ENCODE data around the gene ALG8. TPM values are rescaled to one million over a fixed set of nuclear protein-coding genes. Genes with fewer than 3 reads are reported as not detected.
A peak's percentile ranks its signal among the peaks of the same experiment; 100 is the strongest.
"Not testable (repeated sequence)": the region's sequence is repeated elsewhere in the genome, so short reads cannot be mapped to it uniquely, and the experiment has no call there.

ALG8 gene
- total and polyA plus RNA-seq, 8 donors: 32.2 to 58.7 (median 49.8) TPM

GRCh38 chr11:78181185-78181584 is 41.8 kb upstream of the ALG8 start:
- Histone ChIP-seq H3K27ac (peak overlapping the region in 1 of 2 donors; percentile 5), H3K27me3 (no peaks in the 10 kb centered on the region), H3K4me1 (peaks cover 0 to 16% of the 10 kb centered on the region in 2 donors), H3K36me3 (peaks cover 0 to 10% of the 10 kb centered on the region in 2 donors), H3K9me3 (no peaks in the 10 kb centered on the region), H3K4me3 (no peak overlapping the region)
- DNase-seq (no peak), ATAC-seq (no peak)
- intact Hi-C loops (cut with DNase I): no loop called here
- TF ChIP-seq CTCF (IDR thresholded peaks at IDR 0.05): no peak

- ATAC-seq: no peak
These were observed 41.3 kb upstream of the ALG8 start for GRCh38 chr11:78180751-78181150.

GRCh38 chr11:78179459-78180071 is 40.1 kb upstream of the ALG8 start:
- H3K4me3 ChIP-seq: no peak overlapping the region
- no peak for DNase-seq
- peak; percentile 72 for ATAC-seq

More at GRCh38 chr11:78180751-78181150, 41.3 kb upstream of the ALG8 start:
- no peak for DNase-seq
- H3K9me3 ChIP-seq: no peaks in the 10 kb centered on the region
- peak overlapping the region in 1 of 2 donors; percentile 5 for H3K27ac ChIP-seq
- H3K27me3 ChIP-seq: no peaks in the 10 kb centered on the region
- H3K36me3 ChIP-seq: peaks cover 0 to 10% of the 10 kb centered on the region in 2 donors
- H3K4me1 ChIP-seq: peaks cover 0 to 12% of the 10 kb centered on the region in 2 donors
- H3K4me3 ChIP-seq: no peak overlapping the region
- TF ChIP-seq CTCF (IDR thresholded peaks at IDR 0.05): no peak
- intact Hi-C loops (cut with DNase I): no loop called here

GRCh38 chr11:78177216-78177615 is 37.8 kb upstream of the ALG8 start:
- ATAC-seq (no peak), DNase-seq (no peak)
- H3K27ac ChIP-seq: no peak overlapping the region
- no peaks in the 10 kb centered on the region for H3K9me3 ChIP-seq
- H3K4me3 ChIP-seq: no peak overlapping the region
- peaks cover 0 to 34% of the 10 kb centered on the region in 2 donors for H3K36me3 ChIP-seq
- TF ChIP-seq CTCF (IDR thresholded peaks at IDR 0.05): no peak
- intact Hi-C loops (cut with DNase I): no loop called here
- peaks cover 0 to 7% of the 10 kb centered on the region in 2 donors for H3K4me1 ChIP-seq
- H3K27me3 ChIP-seq: no peaks in the 10 kb centered on the region

More at GRCh38 chr11:78179459-78180071, 40.1 kb upstream of the ALG8 start:
- H3K4me1 ChIP-seq: peaks cover 0 to 7% of the 10 kb centered on the region in 2 donors
- no peak for TF ChIP-seq CTCF (IDR thresholded peaks at IDR 0.05)
- H3K9me3 ChIP-seq: no peaks in the 10 kb centered on the region
- H3K36me3 ChIP-seq: peaks cover 0 to 11% of the 10 kb centered on the region in 2 donors
- no peaks in the 10 kb centered on the region for H3K27me3 ChIP-seq
- no peak overlapping the region for H3K27ac ChIP-seq
- intact Hi-C loops (cut with DNase I): no loop called here

GRCh38 chr11:78176605-78177141 is 37.2 kb upstream of the ALG8 start:
- TF ChIP-seq CTCF (IDR thresholded peaks at IDR 0.05): no peak
- DNase-seq (no peak), ATAC-seq (no peak)
- Histone ChIP-seq H3K4me3 (no peak overlapping the region), H3K9me3 (no peaks in the 10 kb centered on the region), H3K36me3 (peaks cover 0 to 39% of the 10 kb centered on the region in 2 donors), H3K4me1 (peaks cover 0 to 7% of the 10 kb centered on the region in 2 donors), H3K27ac (no peak overlapping the region), H3K27me3 (no peaks in the 10 kb centered on the region)
- intact Hi-C loops (cut with DNase I): no loop called here

- DNase-seq; H3K9me3 ChIP-seq; H3K4me3 ChIP-seq; ATAC-seq; H3K27me3 ChIP-seq; H3K4me1 ChIP-seq; H3K27ac ChIP-seq; intact Hi-C loops (cut with DNase I): not testable (repeated sequence)
- H3K36me3 ChIP-seq: peaks cover 0 to 41% of the 10 kb centered on the region in 2 donors
These were observed 36.4 kb upstream of the ALG8 start for GRCh38 chr11:78175862-78176261.
